ENCODE measurements around the gene CCBE1.

GRCh38 chr18:59554796-59555335 lies 142.4 kb downstream of the CCBE1 start:
- no peak for TF ChIP-seq CTCF (IDR thresholded peaks at IDR 0.05)
- TF ChIP-seq POLR2AphosphoS5 (IDR thresholded peaks at IDR 0.05), result no peak
